ENCODE measurements around the gene ARMC9. TPM values are rescaled to one million over a fixed set of nuclear protein-coding genes. Genes with fewer than 3 reads are reported as not detected.

The ARMC9 gene
- total RNA-seq, 1 donor from 2014 or later, result 3.3 TPM

- no peak overlapping the region for H3K27ac ChIP-seq
- intact Hi-C loops (cut with DNase I), result no loop called here
- H3K27me3 ChIP-seq, result no peaks in the 10 kb centered on the region
- H3K36me3 ChIP-seq, result no peaks in the 10 kb centered on the region
- DNase-seq (ENCODE audit: low spot score in 2 of 2), result no peak
- no peak for TF ChIP-seq CTCF (IDR thresholded peaks at IDR 0.05)
- H3K4me3 ChIP-seq, result no peak overlapping the region
- no peaks in the 10 kb centered on the region for H3K4me1 ChIP-seq
- no peaks in the 10 kb centered on the region for H3K9me3 ChIP-seq
Observed at GRCh38 chr2:231379266-231380215, 181.1 kb downstream of the ARMC9 start.

GRCh38 chr2:231380307-231380706 lies 181.9 kb downstream of the ARMC9 start:
- Histone ChIP-seq H3K27me3 (no peaks in the 10 kb centered on the region), H3K9me3 (no peaks in the 10 kb centered on the region), H3K4me3 (no peak overlapping the region), H3K4me1 (no peaks in the 10 kb centered on the region), H3K36me3 (no peaks in the 10 kb centered on the region), H3K27ac (no peak overlapping the region)
- no peak for DNase-seq (ENCODE audit: low spot score in 2 of 2)
- intact Hi-C loops (cut with DNase I), result no loop called here
- TF ChIP-seq CTCF (IDR thresholded peaks at IDR 0.05), result no peak

- H3K27ac ChIP-seq, result no peak overlapping the region
- H3K36me3 ChIP-seq, result no peaks in the 10 kb centered on the region
- intact Hi-C loops (cut with DNase I), result no loop called here
- H3K9me3 ChIP-seq, result no peaks in the 10 kb centered on the region
- no peaks in the 10 kb centered on the region for H3K27me3 ChIP-seq
- no peak for TF ChIP-seq CTCF (IDR thresholded peaks at IDR 0.05)
- no peak for DNase-seq (ENCODE audit: low spot score in 2 of 2)
- H3K4me3 ChIP-seq, result no peak overlapping the region
- H3K4me1 ChIP-seq, result no peaks in the 10 kb centered on the region
Observed at GRCh38 chr2:231380991-231381847, 182.8 kb downstream of the ARMC9 start.

- TF ChIP-seq CTCF (IDR thresholded peaks at IDR 0.05), result no peak
- Histone ChIP-seq H3K27ac (no peak overlapping the region), H3K36me3 (no peaks in the 10 kb centered on the region), H3K27me3 (no peaks in the 10 kb centered on the region), H3K4me1 (no peaks in the 10 kb centered on the region), H3K9me3 (no peaks in the 10 kb centered on the region), H3K4me3 (no peak overlapping the region)
- no peak for DNase-seq (ENCODE audit: low spot score in 2 of 2)
- intact Hi-C loops (cut with DNase I), result no loop called here
Observed at GRCh38 chr2:231382116-231382515, 183.7 kb downstream of the ARMC9 start.

GRCh38 chr2:231383416-231384108 lies 185.1 kb downstream of the ARMC9 start:
- intact Hi-C loops (cut with DNase I), result no loop called here
- Histone ChIP-seq H3K36me3 (no peaks in the 10 kb centered on the region), H3K27ac (no peak overlapping the region), H3K4me1 (peaks cover 0 to 2% of the 10 kb centered on the region in 2 donors), H3K27me3 (no peaks in the 10 kb centered on the region), H3K4me3 (no peak overlapping the region), H3K9me3 (no peaks in the 10 kb centered on the region)
- DNase-seq (ENCODE audit: low spot score in 2 of 2), result no peak
- TF ChIP-seq CTCF (IDR thresholded peaks at IDR 0.05), result no peak
